ENCODE measurements around the gene TGM5. TPM values are rescaled to one million over a fixed set of nuclear protein-coding genes. Genes with fewer than 3 reads are reported as not detected.
A peak's percentile ranks its signal among the peaks of the same experiment; 100 is the strongest.
"Not testable (repeated sequence)": the region's sequence is repeated elsewhere in the genome, so short reads cannot be mapped to it uniquely, and the experiment has no call there.

Gene TGM5
- total RNA-seq = not detected

GRCh38 chr15:43266834-43267233 is at the start of gene TGM5:
TGM5 (minus strand) TSS chr15:43266928; CDS start chr15:43266849, 79 bp downstream.
- Mint-ChIP-seq H3K36me3 (ENCODE audit: insufficient read depth) (no peaks in the 10 kb centered on the region), H3K4me3 (no peak within 1 kb of the TSS), H3K27me3 (ENCODE audit: low read depth) (peaks cover 7% of the 10 kb centered on the region), H3K9me3 (no peaks in the 10 kb centered on the region), H3K4me1 (ENCODE audit: low read depth) (peaks cover 8% of the 10 kb centered on the region)
- DNase-seq (no peak), ATAC-seq (no peak)

- Mint-ChIP-seq H3K9me3 (no peaks in the 10 kb centered on the region), H3K4me1 (ENCODE audit: low read depth) (no peaks in the 10 kb centered on the region), H3K36me3 (ENCODE audit: insufficient read depth) (no peaks in the 10 kb centered on the region), H3K27me3 (ENCODE audit: low read depth) (peaks cover 30% of the 10 kb centered on the region), H3K4me3 (no peak overlapping the region)
- ATAC-seq (no peak), DNase-seq (no peak)
Measured at GRCh38 chr15:43314171-43314570, 47.4 kb upstream of the TGM5 start.

GRCh38 chr15:43312378-43312777 is 45.6 kb upstream of the TGM5 start:
- no peaks in the 10 kb centered on the region for H3K9me3 Mint-ChIP-seq
- H3K36me3 Mint-ChIP-seq (ENCODE audit: insufficient read depth) = no peaks in the 10 kb centered on the region
- no peaks in the 10 kb centered on the region for H3K4me1 Mint-ChIP-seq (ENCODE audit: low read depth)
- H3K4me3 Mint-ChIP-seq = no peak overlapping the region
- ATAC-seq (no peak), DNase-seq (no peak)
- peaks cover 33% of the 10 kb centered on the region for H3K27me3 Mint-ChIP-seq (ENCODE audit: low read depth)

GRCh38 chr15:43302205-43302817 is 35.6 kb upstream of the TGM5 start, which contains the start of gene TGM7:
TGM7 (minus strand) TSS chr15:43302255.
- Mint-ChIP-seq H3K4me1 (ENCODE audit: low read depth) (no peaks in the 10 kb centered on the region), H3K27me3 (ENCODE audit: low read depth) (peaks cover 20% of the 10 kb centered on the region), H3K9me3 (no peaks in the 10 kb centered on the region), H3K4me3 (no peak within 1 kb of the TSS), H3K36me3 (ENCODE audit: insufficient read depth) (no peaks in the 10 kb centered on the region)
- no peak for DNase-seq
- ATAC-seq = no peak

- H3K9me3 Mint-ChIP-seq = no peaks in the 10 kb centered on the region
- no peak for ATAC-seq
- H3K36me3 Mint-ChIP-seq (ENCODE audit: insufficient read depth) = no peaks in the 10 kb centered on the region
- peaks cover 30% of the 10 kb centered on the region for H3K27me3 Mint-ChIP-seq (ENCODE audit: low read depth)
- H3K4me3 Mint-ChIP-seq = no peak overlapping the region
- no peaks in the 10 kb centered on the region for H3K4me1 Mint-ChIP-seq (ENCODE audit: low read depth)
- DNase-seq = no peak
Measured at GRCh38 chr15:43299884-43300283, 33.2 kb upstream of the TGM5 start.

GRCh38 chr15:43299411-43299810 is 32.7 kb upstream of the TGM5 start:
- Mint-ChIP-seq H3K4me1 (ENCODE audit: low read depth) (no peaks in the 10 kb centered on the region), H3K27me3 (ENCODE audit: low read depth) (peaks cover 35% of the 10 kb centered on the region), H3K36me3 (ENCODE audit: insufficient read depth) (no peaks in the 10 kb centered on the region), H3K9me3 (no peaks in the 10 kb centered on the region), H3K4me3 (no peak overlapping the region)
- DNase-seq = no peak
- ATAC-seq = no peak

GRCh38 chr15:43294091-43294706 is 27.5 kb upstream of the TGM5 start:
- H3K36me3 Mint-ChIP-seq (ENCODE audit: insufficient read depth) = no peaks in the 10 kb centered on the region
- H3K4me3 Mint-ChIP-seq = no peak overlapping the region
- H3K4me1 Mint-ChIP-seq (ENCODE audit: low read depth) = peaks cover 5% of the 10 kb centered on the region
- peaks cover 54% of the 10 kb centered on the region for H3K27me3 Mint-ChIP-seq (ENCODE audit: low read depth)
- no peak for ATAC-seq
- no peak for DNase-seq
- H3K9me3 Mint-ChIP-seq = no peaks in the 10 kb centered on the region

GRCh38 chr15:43293432-43293831 is 26.7 kb upstream of the TGM5 start:
- H3K27me3 Mint-ChIP-seq (ENCODE audit: low read depth) = peaks cover 54% of the 10 kb centered on the region
- no peaks in the 10 kb centered on the region for H3K36me3 Mint-ChIP-seq (ENCODE audit: insufficient read depth)
- H3K4me1 Mint-ChIP-seq (ENCODE audit: low read depth) = peaks cover 5% of the 10 kb centered on the region
- no peaks in the 10 kb centered on the region for H3K9me3 Mint-ChIP-seq
- DNase-seq (no peak), ATAC-seq (peak in 1 of 2 donors; percentile 66)
- no peak overlapping the region for H3K4me3 Mint-ChIP-seq

GRCh38 chr15:43292375-43293078 is 25.8 kb upstream of the TGM5 start:
- Mint-ChIP-seq H3K27me3 (ENCODE audit: low read depth) (peaks cover 55% of the 10 kb centered on the region), H3K9me3 (no peaks in the 10 kb centered on the region), H3K4me1 (ENCODE audit: low read depth) (peaks cover 5% of the 10 kb centered on the region), H3K36me3 (ENCODE audit: insufficient read depth) (no peaks in the 10 kb centered on the region), H3K4me3 (no peak overlapping the region)
- no peak for ATAC-seq
- DNase-seq = no peak

- H3K36me3 Mint-ChIP-seq (ENCODE audit: insufficient read depth); H3K4me1 Mint-ChIP-seq (ENCODE audit: low read depth); DNase-seq; H3K9me3 Mint-ChIP-seq; H3K4me3 Mint-ChIP-seq; ATAC-seq: not testable (repeated sequence)
- H3K27me3 Mint-ChIP-seq (ENCODE audit: low read depth) = peaks cover 32% of the 10 kb centered on the region
Measured at GRCh38 chr15:43289656-43290055, 22.9 kb upstream of the TGM5 start.

- DNase-seq (no peak), ATAC-seq (no peak)
- Mint-ChIP-seq H3K36me3 (ENCODE audit: insufficient read depth) (no peaks in the 10 kb centered on the region), H3K9me3 (no peaks in the 10 kb centered on the region), H3K27me3 (ENCODE audit: low read depth) (peaks cover 13% of the 10 kb centered on the region), H3K4me3 (no peak overlapping the region), H3K4me1 (ENCODE audit: low read depth) (peaks cover 2% of the 10 kb centered on the region)
Measured at GRCh38 chr15:43287254-43287653, 20.5 kb upstream of the TGM5 start.

- Mint-ChIP-seq H3K9me3 (no peaks in the 10 kb centered on the region), H3K4me3 (no peak overlapping the region), H3K4me1 (ENCODE audit: low read depth) (peaks cover 2% of the 10 kb centered on the region), H3K36me3 (ENCODE audit: insufficient read depth) (no peaks in the 10 kb centered on the region), H3K27me3 (ENCODE audit: low read depth) (peaks cover 7% of the 10 kb centered on the region)
- ATAC-seq (no peak), DNase-seq (no peak)
Measured at GRCh38 chr15:43286074-43286473, 19.3 kb upstream of the TGM5 start.

- H3K9me3 Mint-ChIP-seq = no peaks in the 10 kb centered on the region
- no peak overlapping the region for H3K4me3 Mint-ChIP-seq
- no peaks in the 10 kb centered on the region for H3K36me3 Mint-ChIP-seq (ENCODE audit: insufficient read depth)
- peaks cover 2% of the 10 kb centered on the region for H3K4me1 Mint-ChIP-seq (ENCODE audit: low read depth)
- H3K27me3 Mint-ChIP-seq (ENCODE audit: low read depth) = peaks cover 7% of the 10 kb centered on the region
- peak; percentile 35 for DNase-seq
- peak; percentile 53 to 56 for ATAC-seq
Measured at GRCh38 chr15:43285609-43286037, 18.9 kb upstream of the TGM5 start.

GRCh38 chr15:43283526-43283925 is 16.8 kb upstream of the TGM5 start:
- DNase-seq (no peak), ATAC-seq (no peak)
- H3K4me3 Mint-ChIP-seq = no peak overlapping the region
- H3K36me3 Mint-ChIP-seq (ENCODE audit: insufficient read depth) = no peaks in the 10 kb centered on the region
- peaks cover 2% of the 10 kb centered on the region for H3K4me1 Mint-ChIP-seq (ENCODE audit: low read depth)
- H3K27me3 Mint-ChIP-seq (ENCODE audit: low read depth) = peaks cover 9% of the 10 kb centered on the region
- no peaks in the 10 kb centered on the region for H3K9me3 Mint-ChIP-seq

Measured in activated T-cell treated with anti-CD3 and anti-CD28 coated beads, Interleukin-2, amount 50 U/mL, for 4 hours (primary cell).